Body of pancreas (tissue), 4 donors: ENCODE measurements around the gene ADAM10. TPM values are rescaled to one million over a fixed set of nuclear protein-coding genes. Genes with fewer than 3 reads are reported as not detected.

Experiments
- ATAC-seq: fragments of 150-250 bp; one replicate; pipeline ENCODE4 v1.9.1; 2016
- DNase-seq, 4 donors: peaks; one replicate each; pipeline ENCODE4 v3.0.0-alpha.2; 2019
- H3K27ac ChIP-seq, 4 donors: fragments of 200-600 bp; sonication (generic); 1 replicate in 3 of 4; 2 replicates in 1 of 4; pipeline versions ENCODE4 v1.5.1 to v1.6.1; 2016 to 2019; ENCODE audit warnings: mild to moderate bottlenecking in 1 of 4, mixed read lengths in 1 of 4, moderate library complexity in 1 of 4
- H3K27me3 ChIP-seq, 2 donors: fragments of 200-600 bp; sonication (generic); one replicate each; pipeline ENCODE4 v1.6.0; 2016; ENCODE audit warnings: mild to moderate bottlenecking in 1 of 2
- H3K36me3 ChIP-seq, 2 donors: fragments of 200-600 bp; sonication (generic); replicated peaks in 1 of 2; 2 replicates each; pipeline ENCODE4 v1.5.1; 2016; ENCODE audit warnings: low read depth in 2 of 2; ENCODE audit not compliant: insufficient read depth in 1 of 2
- H3K4me1 ChIP-seq: fragments of 200-600 bp; sonication (generic); one replicate; pipeline ENCODE4 v1.6.0; 2016
- H3K4me3 ChIP-seq, 2 donors: fragments of 200-600 bp; sonication (generic); 1 replicate in 1 of 2; 2 replicates in 1 of 2; pipeline ENCODE4 v1.5.1; 2016 to 2019
- H3K9me3 ChIP-seq, 3 donors: fragments of 200-600 bp; sonication (generic); 1 replicate in 2 of 3; 2 replicates in 1 of 3; pipeline ENCODE4 v1.5.1; 2016
- POLR2A ChIP-seq, 3 donors: fragments of 450-650 bp; IDR thresholded peaks; one replicate each; pipeline ENCODE4 v1.6.1; 2016; ENCODE audit warnings: antibody characterized with exemption in 3 of 3, mild to moderate bottlenecking in 2 of 3
- WGBS, 2 donors: methylation state at CpG; one replicate each; pipeline ENCODE4 v1.1.5; 2017; 5-methylcytosine and 5-hydroxymethylcytosine counted together
- intact Hi-C: fragments of 100-400 bp; cut with DNase I; formaldehyde crosslinking; loops from one replicate; pipeline ENCODE4 v1.15.1; 2023
- total RNA-seq, 2 donors: library from RNA; depleted of rRNA; stranded (reverse); fragments of >200 nt; gene quantifications; one replicate each; pipeline ENCODE4 v1.1.0, GENCODE V29; 2016
- TF ChIP-seq, protein P1 (sequence below), 7 experiments: fragments of 450-650 bp in 4 of 7; fragments of 200-600 bp in 3 of 7; sonication (generic) in 3 of 7; IDR thresholded peaks; one replicate each; pipeline ENCODE4 v1.5.1; 2016 to 2019; ENCODE audit warnings: antibody characterized with exemption in 7 of 7

ADAM10 gene
- total RNA-seq, 2 donors from 2014 or later, result 29.1 to 35.6 TPM

DNA sequence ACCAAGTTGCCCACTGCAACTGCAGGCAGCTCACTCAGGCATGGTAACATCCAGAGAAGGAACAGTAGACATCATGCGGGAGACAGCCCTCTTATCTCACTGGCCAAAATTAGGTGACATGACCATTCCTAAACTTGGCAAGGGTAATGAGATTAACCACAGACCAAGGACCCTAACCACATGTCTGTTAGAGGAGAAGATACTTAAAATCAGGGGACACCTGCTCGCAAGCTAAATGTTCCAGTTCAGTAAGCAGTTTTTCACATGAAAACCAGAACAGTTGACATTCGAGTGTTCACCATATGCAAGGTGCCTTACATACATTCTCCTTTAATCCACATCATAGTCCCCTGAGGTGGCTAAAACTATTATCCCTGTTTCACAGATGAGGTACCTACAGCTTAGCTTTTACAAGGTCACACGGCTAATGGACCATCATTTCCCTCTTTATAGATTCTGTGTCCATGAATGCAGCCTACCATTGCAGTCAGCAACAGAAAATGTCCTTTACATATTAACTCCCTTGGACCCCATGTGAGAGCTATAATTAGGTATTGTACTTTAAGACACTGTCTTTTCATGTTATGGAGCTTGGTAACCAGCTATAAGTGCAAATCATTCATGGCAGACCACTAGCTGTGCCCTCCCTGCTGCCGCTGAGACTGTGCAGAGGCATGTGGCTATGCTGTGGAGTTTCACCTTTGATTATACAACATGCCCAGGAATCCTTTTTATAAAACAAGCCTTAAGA lies 163.6 kb downstream of the ADAM10 start:
- H3K27ac ChIP-seq, result no peak overlapping the region
- intact Hi-C loops, result no loop called here
- no peak for TF ChIP-seq POLR2A (IDR thresholded peaks at IDR 0.05)
- TF ChIP-seq, protein P1, sequence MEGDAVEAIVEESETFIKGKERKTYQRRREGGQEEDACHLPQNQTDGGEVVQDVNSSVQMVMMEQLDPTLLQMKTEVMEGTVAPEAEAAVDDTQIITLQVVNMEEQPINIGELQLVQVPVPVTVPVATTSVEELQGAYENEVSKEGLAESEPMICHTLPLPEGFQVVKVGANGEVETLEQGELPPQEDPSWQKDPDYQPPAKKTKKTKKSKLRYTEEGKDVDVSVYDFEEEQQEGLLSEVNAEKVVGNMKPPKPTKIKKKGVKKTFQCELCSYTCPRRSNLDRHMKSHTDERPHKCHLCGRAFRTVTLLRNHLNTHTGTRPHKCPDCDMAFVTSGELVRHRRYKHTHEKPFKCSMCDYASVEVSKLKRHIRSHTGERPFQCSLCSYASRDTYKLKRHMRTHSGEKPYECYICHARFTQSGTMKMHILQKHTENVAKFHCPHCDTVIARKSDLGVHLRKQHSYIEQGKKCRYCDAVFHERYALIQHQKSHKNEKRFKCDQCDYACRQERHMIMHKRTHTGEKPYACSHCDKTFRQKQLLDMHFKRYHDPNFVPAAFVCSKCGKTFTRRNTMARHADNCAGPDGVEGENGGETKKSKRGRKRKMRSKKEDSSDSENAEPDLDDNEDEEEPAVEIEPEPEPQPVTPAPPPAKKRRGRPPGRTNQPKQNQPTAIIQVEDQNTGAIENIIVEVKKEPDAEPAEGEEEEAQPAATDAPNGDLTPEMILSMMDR (IDR thresholded peaks at IDR 0.05), result no peak
- no peak for DNase-seq
- WGBS, 2 donors, result 69 to 77% methylated on average over 5 of the region's 5 CpGs
- no peaks in the 10 kb centered on the region for H3K36me3 ChIP-seq
- no peaks in the 10 kb centered on the region for H3K4me1 ChIP-seq
- ATAC-seq, result no peak
- H3K27me3 ChIP-seq, result no peaks in the 10 kb centered on the region
- H3K9me3 ChIP-seq, result no peaks in the 10 kb centered on the region
- no peak overlapping the region for H3K4me3 ChIP-seq

DNA sequence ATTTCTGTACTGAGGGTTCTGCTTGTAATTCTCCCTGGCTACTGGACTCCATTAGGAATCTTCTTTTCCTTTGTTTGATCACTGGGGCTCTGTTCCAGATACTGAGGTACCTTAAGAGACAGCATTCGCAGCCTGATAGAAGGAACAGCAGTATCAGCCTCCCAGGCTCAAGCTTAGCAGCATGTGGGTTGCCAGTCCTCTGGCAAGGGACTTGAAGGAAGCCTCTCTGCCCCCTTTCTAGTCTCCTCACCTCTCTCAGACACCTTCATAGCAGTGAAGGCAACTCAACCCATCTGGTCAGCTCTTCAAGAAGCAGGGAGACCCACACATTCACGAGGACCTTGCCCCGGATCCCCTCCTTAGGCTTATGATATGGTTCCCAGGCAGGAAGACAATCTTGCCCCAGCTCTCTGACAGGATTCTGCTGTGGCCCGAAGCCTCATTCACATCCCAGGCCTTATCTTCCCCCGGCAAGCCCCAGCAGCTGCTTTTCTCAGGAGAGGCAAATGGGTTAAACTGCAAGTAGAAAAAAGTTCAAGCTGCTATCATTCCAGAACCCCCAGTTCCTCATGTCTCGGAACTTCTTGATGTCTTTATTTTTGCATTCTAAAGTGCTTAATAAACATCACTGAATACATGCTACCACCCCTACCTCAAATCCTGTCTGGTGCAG lies 164.6 kb downstream of the ADAM10 start:
- intact Hi-C loops, result no loop called here
- Histone ChIP-seq H3K4me1 (no peaks in the 10 kb centered on the region), H3K27me3 (no peaks in the 10 kb centered on the region), H3K27ac (no peak overlapping the region), H3K9me3 (no peaks in the 10 kb centered on the region), H3K36me3 (no peaks in the 10 kb centered on the region), H3K4me3 (no peak overlapping the region)
- ATAC-seq, result peak; percentile 12
- WGBS, 2 donors, result 50 to 68% methylated on average over 6 of the region's 6 CpGs
- TF ChIP-seq POLR2A (IDR thresholded peaks at IDR 0.05), result no peak
- TF ChIP-seq, protein P1 (IDR thresholded peaks at IDR 0.05), result no peak
- DNase-seq, result no peak

DNA sequence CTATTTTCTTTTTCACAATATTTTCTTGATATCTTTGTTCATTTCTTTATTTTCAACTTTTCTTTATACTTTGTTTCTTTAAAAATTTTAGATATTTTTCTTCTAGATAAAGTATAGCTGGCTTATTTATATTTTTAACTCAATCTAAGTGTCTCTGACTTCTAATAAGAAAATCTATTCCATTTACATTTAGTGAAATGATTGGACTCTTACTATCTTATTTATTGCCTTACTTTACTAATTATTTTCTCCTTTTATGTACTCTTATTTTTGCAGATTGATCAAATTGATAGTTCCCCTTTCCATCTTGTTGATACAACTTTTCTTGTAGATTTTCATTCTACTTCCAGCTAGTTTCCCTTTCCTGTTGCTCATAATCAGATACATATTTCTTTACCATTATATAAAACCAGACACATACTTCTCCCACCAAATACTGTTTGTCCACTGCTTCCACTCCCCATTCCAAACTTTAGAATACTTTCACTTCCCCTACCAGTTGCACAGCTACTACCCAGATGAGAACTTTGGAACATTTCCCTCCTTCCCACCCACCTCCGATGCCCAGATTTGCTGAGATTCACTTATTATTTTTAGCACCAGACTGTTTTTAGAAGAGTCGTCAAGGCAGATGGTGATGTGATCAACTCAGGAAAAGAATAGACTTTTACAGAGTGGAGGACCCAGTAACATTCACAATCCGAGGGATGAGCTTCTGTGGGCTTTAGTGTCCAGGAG lies 166.2 kb downstream of the ADAM10 start:
- ATAC-seq, result no peak
- Histone ChIP-seq H3K9me3 (no peaks in the 10 kb centered on the region), H3K27me3 (no peaks in the 10 kb centered on the region), H3K27ac (no peak overlapping the region), H3K4me1 (no peaks in the 10 kb centered on the region), H3K4me3 (no peak overlapping the region), H3K36me3 (no peaks in the 10 kb centered on the region)
- peak in 1 of 4 donors; percentile 10 for DNase-seq
- intact Hi-C loops, result no loop called here
- WGBS, 2 donors, result 75 to 83% methylated on average over 3 of the region's 3 CpGs
- TF ChIP-seq, protein P1 (IDR thresholded peaks at IDR 0.05), result no peak
- no peak for TF ChIP-seq POLR2A (IDR thresholded peaks at IDR 0.05)

DNA sequence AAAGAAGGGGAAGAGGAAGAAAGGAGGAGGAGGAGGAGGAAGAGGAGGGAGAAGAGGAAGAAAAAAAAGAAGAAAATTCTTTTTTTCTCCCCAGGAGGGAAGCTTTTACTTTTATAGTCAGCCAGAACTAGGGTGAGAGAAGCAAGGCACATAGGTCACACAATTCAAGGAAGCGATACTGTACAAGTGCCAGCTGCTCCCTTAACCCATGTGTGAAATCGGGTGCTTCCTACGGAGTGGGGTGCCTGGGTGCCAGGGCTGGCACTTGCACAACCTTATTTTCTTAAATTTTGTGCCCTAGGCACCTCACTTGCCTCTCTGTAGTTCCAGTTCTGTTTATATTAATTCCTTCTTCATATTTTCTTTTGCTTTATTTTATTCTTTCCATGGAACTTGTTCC lies 167.3 kb downstream of the ADAM10 start:
- H3K9me3 ChIP-seq, result no peaks in the 10 kb centered on the region
- ATAC-seq (no peak), DNase-seq (no peak)
- TF ChIP-seq POLR2A (IDR thresholded peaks at IDR 0.05), result no peak
- H3K4me3 ChIP-seq, result no peak overlapping the region
- H3K27ac ChIP-seq, result no peak overlapping the region
- H3K4me1 ChIP-seq, result no peaks in the 10 kb centered on the region
- intact Hi-C loops, result no loop called here
- WGBS, 2 donors, result 83 to 86% methylated on average over 3 of the region's 3 CpGs
- H3K36me3 ChIP-seq, result no peaks in the 10 kb centered on the region
- H3K27me3 ChIP-seq, result no peaks in the 10 kb centered on the region

DNA sequence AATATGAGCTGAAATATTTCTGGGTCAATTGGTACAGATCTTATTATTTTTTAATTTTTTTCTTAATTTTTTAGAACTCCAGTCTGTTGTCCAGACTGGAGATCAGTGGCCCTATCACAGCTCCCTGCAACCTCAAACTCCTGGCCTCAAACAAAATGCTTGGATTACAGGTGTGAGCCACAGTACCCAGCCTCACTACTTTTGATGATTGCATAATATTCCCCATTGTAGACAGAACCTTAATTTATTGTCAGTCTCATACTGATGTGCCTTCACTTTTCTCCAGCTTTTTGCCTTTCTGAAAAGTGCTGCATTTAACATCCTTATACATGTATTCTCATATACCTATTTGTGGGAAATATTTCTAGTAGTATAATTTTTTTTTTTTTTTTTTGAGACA lies 172.8 kb downstream of the ADAM10 start:
- no peak for TF ChIP-seq POLR2A (IDR thresholded peaks at IDR 0.05)
- TF ChIP-seq, protein P1 (IDR thresholded peaks at IDR 0.05), result no peak
- DNase-seq (no peak), ATAC-seq (no peak)
- Histone ChIP-seq H3K4me3 (no peak overlapping the region), H3K27ac (no peak overlapping the region), H3K9me3 (no peaks in the 10 kb centered on the region), H3K4me1 (no peaks in the 10 kb centered on the region), H3K36me3 (no peaks in the 10 kb centered on the region), H3K27me3 (no peaks in the 10 kb centered on the region)
- intact Hi-C loops, result no loop called here
